Activated CD4-positive, CD25-positive, alpha-beta regulatory T cell treated with anti-CD3 and anti-CD28 coated beads, Interleukin-2, amount 50 U/mL, for 72 hours (primary cell): Measurements from ENCODE around the gene JADE2.
"Not testable (repeated sequence)": the region's sequence is repeated elsewhere in the genome, so short reads cannot be mapped to it uniquely, and the experiment has no call there.

Experiments used
- DNase-seq: peaks from one replicate; pipeline ENCODE4 v3.0.0; 2021

The JADE2 gene

GRCh38 chr5:134533115-134533815 is 7.8 kb downstream of the JADE2 start:
- no peak for DNase-seq

GRCh38 chr5:134534058-134534725 is 8.7 kb downstream of the JADE2 start:
- no peak for DNase-seq

GRCh38 chr5:134534726-134535110 is 9.2 kb downstream of the JADE2 start:
- no peak for DNase-seq

GRCh38 chr5:134536876-134537275 is 11.4 kb downstream of the JADE2 start:
- no peak for DNase-seq

GRCh38 chr5:134537297-134537696 is 11.8 kb downstream of the JADE2 start:
- DNase-seq, result no peak

- no peak for DNase-seq
Measured at GRCh38 chr5:134538296-134538695, 12.8 kb downstream of the JADE2 start.

- DNase-seq, result no peak
Measured at GRCh38 chr5:134539732-134540131, 14.3 kb downstream of the JADE2 start.

- DNase-seq, result no peak
Measured at GRCh38 chr5:134540747-134541733, 15.6 kb downstream of the JADE2 start.

GRCh38 chr5:134541736-134542376 is 16.4 kb downstream of the JADE2 start:
- no peak for DNase-seq

- peak; percentile 55 for DNase-seq
Measured at GRCh38 chr5:134543820-134544614, 18.5 kb downstream of the JADE2 start.

GRCh38 chr5:134545070-134545868 is 19.8 kb downstream of the JADE2 start:
- DNase-seq, result no peak

GRCh38 chr5:134547066-134547465 is 21.6 kb downstream of the JADE2 start:
- no peak for DNase-seq

- DNase-seq, result no peak
Measured at GRCh38 chr5:134547579-134547978, 22.1 kb downstream of the JADE2 start.

GRCh38 chr5:134547999-134548658 is 22.7 kb downstream of the JADE2 start:
- DNase-seq, result no peak

- DNase-seq, result no peak
Measured at GRCh38 chr5:134549714-134550113, 24.2 kb downstream of the JADE2 start.

GRCh38 chr5:134550271-134551214 is 25.1 kb downstream of the JADE2 start:
- no peak for DNase-seq

GRCh38 chr5:134551901-134552300 is 26.4 kb downstream of the JADE2 start:
- DNase-seq, result no peak

GRCh38 chr5:134552301-134552700 is 26.8 kb downstream of the JADE2 start:
- no peak for DNase-seq

- DNase-seq, result not testable (repeated sequence)
Measured at GRCh38 chr5:134552716-134553115, 27.2 kb downstream of the JADE2 start.
